Urothelium cell line (cell line): ENCODE results near the gene SLC44A1.

Source experiments
- DNase-seq: peaks from one replicate; pipeline ENCODE4 v3.0.0; 2011; ENCODE audit warnings: low spot score, mixed read lengths
- FAIRE-seq: peaks from 2 replicates; lab custom pipeline; 2011; peaks lifted over from hg19 to GRCh38; lab: Jason Lieb, UNC

Gene SLC44A1

DNA sequence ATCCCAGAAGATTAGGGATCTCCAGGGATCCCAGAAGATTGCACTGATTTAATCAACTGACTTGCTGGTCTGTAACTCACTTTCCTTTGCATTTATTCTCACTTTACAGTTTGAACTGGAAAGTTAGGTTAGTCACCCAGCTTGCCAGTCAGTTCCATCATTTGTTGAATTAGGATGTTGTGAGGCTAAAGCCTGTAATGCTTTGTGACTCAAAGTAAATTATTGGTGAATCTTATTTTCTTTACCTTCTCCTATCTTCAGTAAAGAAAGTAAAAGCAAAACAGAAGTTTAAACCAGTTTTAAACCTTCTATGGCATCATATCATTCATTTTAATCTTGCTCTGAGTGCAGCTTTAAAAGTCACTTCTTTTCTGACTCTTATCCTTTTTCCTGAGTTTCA lies 85.8 kb downstream of the SLC44A1 start:
- FAIRE-seq: no peak
- no peak for DNase-seq

DNA sequence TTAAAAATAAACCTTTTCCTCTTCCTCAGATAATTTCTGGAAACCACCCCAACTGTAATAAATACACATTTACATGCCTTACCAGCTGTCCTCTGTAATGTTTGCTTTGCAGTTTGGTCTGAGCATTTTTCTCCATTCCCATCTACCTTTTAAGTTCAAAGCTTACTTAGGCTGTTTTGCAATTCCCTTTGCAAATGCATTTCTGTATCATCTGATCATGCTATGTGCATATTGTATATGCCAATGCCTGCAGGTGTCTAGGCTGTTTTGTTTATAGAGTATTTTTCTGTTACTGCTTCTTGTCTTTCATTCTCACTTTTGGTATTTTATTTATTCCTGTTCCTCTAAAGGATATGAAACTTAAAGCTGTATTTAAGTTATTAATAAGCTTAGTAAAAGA lies 86.3 kb downstream of the SLC44A1 start:
- DNase-seq: no peak
- no peak for FAIRE-seq

DNA sequence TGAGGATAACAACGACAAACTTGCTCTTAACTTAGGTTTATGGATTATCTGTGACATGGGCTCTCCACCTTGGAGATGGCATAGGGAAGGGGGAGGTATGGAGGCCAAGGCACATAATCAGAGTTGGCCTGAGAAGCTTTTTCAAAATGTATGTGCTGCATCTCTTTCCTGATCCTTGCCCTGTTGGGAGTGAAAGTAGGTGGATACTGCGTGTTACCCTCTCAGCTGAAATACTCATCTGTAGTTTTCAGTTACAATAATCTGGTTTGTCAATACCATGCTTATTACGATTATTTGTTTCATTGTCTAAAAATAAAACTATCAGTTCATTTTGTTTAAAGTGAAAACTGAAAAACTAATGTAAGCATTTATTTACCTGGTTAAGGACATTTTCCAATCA lies 86.7 kb downstream of the SLC44A1 start:
- FAIRE-seq (no peak), DNase-seq (no peak)

DNA sequence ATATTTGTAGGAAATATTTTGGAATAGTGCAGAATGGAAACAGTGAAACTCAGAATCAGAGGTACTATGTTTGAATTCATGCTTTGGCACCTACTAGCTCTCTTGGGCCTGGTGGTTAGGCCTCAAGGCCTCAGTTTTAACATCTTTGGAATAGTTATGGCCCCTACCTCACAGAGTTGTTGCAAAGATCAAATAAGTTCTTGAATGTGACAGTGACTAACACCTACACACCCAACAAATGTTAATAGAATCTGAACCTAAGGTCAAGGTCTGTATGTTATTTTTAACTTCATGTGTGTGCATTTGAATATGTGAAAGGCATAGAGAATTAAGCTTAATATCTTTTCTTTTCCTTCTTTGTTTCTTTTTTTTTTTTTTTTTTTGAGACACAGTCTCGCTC lies 87.3 kb downstream of the SLC44A1 start:
- no peak for DNase-seq
- FAIRE-seq: no peak

DNA sequence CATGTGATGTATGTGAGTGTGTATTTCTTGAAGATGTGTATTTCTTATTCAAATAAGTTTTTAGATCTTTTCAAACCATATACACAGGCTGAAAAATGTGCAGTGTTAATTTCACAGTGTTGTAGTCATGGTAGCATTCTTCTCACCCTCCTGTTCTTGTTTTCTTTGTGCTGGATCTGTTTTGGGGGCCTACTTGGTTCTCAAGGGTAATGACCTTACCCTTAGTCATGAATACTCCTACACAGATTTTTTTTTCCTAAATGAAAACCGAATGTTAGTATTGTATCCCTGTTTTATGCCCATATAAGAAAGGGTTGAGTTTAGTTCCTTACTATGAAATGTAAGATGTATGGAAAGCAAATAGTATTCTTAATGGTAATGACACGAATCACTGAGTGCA lies 88.0 kb downstream of the SLC44A1 start:
- FAIRE-seq (no peak), DNase-seq (no peak)

DNA sequence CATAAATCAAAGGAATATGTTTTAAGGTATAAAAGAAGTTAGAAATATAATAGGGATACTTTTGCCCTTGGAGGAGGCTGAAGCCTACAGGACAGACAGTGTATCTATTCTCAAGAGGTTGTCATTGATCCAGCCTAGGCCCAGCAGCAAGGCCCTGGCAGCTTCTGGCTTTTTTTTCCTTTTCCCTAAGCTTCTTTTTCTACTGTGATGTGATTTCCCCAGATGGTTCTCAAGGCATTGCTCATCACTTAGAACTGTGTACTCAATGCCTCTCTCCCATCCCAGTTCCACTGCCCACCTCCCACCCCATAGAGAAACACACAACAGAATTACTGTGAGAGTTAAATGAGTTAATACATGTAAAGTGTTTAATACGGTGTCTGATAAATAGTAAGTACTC lies 88.6 kb downstream of the SLC44A1 start:
- FAIRE-seq (no peak), DNase-seq (no peak)

DNA sequence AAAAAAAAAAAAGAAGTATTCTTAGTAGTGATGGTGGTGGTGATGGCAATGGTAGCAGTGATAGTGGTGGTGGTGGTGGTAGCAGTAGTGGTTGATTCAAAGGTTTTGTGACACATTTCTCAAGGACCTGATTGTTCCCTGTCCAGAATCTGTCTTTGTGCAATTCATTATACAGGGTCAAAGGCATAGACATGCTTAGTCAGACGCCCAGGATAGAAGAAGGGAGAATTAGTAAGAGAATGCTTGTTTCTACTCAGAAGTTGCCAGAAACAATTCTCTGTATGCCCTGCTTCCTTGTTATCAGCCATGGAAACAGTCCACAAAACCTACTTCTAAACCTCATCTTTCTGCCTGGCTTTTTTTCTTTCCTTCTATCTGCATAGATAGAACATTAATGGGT lies 89.4 kb downstream of the SLC44A1 start:
- FAIRE-seq: no peak

DNA sequence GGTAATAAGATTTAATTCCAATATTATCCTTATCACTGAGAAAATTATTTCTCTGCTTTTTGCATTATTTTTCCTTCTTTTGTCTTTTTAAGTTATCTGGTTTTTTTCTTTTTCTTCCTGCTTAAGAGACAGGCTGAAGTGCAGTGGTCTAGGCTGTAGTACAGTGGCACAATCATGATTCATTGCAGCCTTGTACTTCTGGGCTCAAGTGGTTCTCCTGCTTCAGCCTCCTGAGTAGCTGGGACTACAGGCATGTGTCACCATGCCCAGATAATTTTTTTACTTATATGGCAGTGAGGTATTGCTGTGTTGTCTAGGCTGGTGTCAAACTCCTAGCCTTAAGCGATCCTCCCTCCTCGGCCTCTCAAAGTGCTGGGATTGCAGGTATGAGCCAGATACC lies 93.9 kb downstream of the SLC44A1 start:
- no peak for FAIRE-seq
- DNase-seq: no peak

More for the DNA sequence above, 89.4 kb downstream of the SLC44A1 start:
- DNase-seq: no peak

DNA sequence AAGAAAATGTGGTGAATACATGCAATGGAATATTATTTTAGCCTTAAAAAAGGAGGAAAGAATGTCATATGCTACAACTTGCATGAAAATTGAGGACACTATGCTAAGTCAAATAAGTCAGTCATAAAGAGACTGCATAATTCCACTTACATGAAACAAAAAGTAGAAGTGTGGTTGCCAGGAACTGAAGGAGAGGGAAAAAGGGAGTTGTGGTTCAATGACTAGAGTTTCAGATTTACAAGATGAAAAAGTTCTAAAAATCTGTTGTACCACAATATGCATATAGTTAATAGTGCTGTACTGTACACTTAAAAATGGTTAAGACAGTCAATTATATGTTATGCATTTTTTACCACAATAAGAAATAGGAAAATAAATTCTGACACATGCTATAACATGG lies 95.4 kb downstream of the SLC44A1 start:
- DNase-seq: no peak
- FAIRE-seq: no peak

DNA sequence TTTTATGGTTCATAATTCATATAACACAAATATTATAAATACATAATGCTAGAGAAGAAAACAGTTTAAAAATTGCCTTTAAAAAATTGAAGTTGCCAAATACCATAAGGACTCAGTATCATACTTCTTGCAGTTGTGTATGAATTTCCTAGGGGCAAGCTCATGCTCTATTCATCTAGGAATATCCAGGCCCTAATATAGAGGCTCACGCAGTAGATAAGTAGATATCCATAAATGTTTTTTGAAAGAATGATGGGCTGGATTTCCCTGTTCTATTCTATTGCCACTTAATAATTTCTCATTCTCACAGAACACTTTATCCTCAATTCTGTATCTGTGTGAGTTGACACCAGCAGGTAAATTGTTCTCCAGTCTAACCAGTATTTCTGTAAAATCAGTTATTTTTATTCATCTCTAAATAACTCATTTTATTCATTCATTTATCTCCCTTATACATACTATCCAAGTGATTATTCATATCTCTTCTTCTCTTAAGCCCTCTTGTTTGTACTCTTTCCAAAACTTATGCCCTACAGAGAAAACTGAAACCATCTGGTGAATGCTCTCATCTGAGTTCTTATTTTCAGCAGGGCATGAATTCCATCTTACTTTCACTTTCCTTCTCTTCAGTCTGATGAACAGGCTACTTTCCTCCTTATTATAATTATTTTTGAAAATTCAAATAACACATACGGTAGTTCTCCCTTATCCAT lies 97.1 kb downstream of the SLC44A1 start:
- FAIRE-seq (no peak), DNase-seq (no peak)

DNA sequence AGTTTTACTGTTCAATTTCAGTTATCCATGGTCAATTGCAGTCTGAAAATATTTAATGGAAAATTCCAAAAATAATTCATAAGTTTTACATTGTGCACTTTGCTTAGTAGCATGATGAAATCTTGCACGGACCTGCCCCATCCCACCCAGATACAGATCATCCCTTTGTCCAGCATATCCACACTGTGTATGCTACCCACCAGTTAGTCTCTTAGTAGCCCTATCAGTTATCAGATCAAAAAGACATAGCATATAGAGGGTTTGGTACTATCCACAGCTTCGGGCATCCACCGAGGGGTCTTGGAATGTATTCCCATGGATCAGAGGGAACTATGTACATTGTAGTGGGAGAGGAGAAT lies 97.7 kb downstream of the SLC44A1 start:
- FAIRE-seq (no peak), DNase-seq (no peak)

DNA sequence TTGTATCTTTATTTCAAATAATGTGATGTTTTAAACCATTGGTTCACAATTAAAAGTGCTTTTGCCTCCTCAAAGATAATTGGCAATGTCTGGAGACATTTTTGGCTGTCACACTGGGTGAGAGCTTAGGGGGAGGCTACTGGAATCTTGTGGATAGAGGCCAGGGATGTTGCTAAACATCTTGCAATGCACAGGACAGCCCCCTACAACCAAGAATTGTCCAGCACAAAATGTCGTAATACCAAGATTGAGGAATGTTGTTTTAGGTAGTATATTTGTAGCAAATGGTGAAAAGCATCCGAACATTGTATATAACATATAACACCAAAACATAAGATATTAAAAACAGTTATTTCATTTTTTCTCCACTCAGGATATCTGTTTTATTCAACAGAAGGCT lies 99.8 kb downstream of the SLC44A1 start:
- FAIRE-seq: no peak
- no peak for DNase-seq

DNA sequence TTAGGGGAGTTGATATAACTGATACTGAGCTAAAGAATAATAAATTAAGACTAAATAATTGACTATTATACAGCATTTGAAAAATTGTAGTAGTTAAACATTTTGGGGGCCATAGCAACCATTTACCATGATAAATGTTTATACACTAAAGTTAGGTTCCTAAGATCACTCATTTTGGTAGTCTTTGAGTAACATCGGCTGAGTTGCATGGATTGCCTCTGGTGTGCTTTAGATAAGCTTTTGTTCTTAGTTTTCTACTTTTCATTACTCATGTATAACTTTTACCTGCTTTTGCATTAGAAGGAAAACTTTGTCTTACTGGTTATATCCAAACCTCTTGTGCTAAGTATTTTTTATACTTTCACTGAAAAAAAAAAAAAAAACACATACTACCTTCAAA lies 101.2 kb downstream of the SLC44A1 start:
- FAIRE-seq (no peak), DNase-seq (no peak)

DNA sequence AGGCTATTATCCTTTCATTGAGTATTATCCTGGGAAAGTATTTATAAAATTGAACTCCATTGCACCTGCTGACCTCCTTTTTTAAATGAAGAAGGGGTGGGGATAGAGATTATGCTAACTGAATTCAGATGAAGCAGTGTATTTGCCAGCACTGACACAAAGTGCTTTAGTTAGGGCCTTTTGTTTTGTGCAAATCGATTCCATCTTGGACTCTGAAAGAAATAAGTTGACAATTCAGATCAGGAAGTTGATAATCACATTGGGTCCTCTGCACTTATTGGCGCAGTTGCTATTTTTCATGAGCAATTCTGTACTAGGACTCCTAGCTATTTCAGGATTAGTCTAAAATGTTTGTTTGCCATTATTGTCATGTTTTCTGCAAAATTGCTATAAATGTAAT lies 101.8 kb downstream of the SLC44A1 start:
- no peak for DNase-seq
- FAIRE-seq: no peak

DNA sequence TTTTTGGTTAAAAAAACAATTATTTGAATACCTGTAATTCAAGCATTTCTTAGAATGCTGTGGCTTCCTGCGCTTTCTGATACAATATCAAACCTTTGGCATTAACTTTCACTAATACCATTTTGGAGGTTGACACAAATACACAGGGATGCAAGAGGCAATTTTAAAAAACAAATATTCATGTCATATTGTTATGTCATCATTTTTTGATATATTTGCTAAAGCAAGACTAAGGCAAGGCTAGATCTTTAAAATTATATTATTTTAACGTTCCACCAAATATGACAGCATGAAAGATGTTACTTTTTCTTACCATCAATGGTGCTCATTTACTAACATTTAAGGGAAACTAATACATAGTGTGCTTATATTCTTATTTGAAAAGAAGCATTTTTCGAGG lies 110.0 kb downstream of the SLC44A1 start:
- no peak for DNase-seq
- FAIRE-seq: no peak

DNA sequence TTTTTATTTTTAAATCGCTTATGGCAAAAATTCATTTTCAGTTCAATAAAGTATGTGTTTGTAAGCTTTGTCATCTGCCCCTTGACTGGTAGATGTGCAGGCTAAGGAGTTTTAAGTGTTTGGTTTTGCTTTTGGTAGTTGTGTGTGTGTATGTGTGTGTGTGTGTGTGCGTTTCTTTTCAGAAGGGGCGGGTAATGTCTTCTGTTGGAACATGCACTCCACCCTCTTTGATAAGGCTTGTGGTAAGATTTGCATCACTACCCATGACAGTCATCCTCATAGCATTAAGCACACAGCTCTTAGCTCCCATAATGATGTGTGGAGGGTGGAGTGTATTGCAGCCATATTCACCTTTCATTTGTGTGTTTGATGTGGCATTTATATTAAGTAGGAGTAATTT lies 111.3 kb downstream of the SLC44A1 start:
- FAIRE-seq: no peak
- DNase-seq: no peak

DNA sequence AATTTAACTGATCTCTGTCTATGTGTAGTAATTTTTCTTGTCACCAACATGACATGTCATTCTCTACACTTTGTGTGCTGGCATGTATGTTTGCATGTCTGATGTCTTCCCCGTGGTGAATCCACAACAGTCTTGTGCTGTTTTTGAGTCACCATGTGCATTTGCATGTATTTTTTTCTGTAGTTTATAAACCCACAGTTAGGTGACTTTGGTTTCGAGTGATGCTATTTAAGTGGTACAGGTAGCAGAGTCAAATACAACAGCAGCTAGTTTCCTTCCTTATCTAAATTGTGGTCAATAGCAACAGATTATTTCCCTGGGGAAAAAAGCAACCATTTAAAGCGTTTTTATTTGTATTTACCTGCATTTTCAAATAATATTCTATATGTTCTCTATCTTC lies 113.5 kb downstream of the SLC44A1 start:
- FAIRE-seq (no peak), DNase-seq (no peak)

DNA sequence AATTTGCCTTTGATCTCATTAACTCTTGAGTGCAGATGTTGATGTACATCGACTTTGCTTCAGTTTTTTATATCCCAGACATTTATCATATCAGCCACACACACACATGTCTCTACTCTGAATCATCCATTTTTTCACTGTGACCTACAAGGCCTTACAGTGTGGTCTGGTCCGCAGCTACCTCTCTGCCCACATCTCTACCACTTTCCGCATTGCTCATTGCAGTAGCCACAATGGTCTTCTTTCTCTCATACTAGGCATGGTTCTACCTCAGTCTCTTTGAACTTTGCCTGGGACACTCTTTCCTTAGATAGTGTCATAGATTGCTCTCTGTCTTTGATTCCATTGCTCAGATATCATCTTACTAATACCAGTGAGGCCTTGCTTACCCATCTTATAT lies 115.4 kb downstream of the SLC44A1 start:
- peak; percentile 20 for FAIRE-seq
- DNase-seq: peak; percentile 67

DNA sequence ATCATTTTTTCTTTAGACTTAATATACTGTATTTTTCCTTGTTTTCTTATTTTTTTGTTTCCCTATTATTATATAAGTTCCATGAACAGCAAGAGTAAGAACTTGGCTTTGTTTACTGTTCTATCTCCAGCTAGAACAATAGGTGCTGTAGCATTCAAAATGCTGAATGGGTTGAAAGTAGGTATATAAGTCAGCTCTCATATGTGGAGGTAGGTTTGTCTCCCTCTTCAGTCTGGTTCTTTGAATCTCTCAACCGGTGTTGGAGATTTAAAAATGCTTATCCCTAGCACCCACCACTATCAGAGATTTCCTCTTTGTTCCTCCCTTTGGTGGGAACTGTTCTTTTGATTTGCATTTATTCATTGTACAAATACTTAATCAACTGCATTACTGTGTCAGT lies 115.9 kb downstream of the SLC44A1 start:
- no peak for FAIRE-seq
- DNase-seq: no peak

DNA sequence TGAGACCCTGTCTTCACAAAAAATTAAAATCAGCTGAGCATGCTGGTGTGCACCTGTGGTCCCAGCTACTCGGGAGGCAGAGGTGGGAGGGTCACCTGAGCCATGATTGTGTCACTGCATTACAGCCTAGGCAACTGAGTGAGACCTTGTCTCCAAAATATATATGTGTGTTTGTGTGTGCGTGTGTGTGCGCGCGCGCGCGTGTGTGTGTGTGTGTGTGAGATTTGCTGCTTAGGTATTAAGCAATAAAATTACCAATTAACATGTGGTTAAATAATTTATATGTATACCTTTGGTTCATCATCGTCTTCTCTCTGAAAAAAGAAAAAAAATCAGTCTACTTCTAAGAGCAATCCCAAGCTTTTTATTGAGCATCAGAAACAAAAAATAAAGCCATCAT lies 117.4 kb downstream of the SLC44A1 start:
- DNase-seq (no peak), FAIRE-seq (no peak)

DNA sequence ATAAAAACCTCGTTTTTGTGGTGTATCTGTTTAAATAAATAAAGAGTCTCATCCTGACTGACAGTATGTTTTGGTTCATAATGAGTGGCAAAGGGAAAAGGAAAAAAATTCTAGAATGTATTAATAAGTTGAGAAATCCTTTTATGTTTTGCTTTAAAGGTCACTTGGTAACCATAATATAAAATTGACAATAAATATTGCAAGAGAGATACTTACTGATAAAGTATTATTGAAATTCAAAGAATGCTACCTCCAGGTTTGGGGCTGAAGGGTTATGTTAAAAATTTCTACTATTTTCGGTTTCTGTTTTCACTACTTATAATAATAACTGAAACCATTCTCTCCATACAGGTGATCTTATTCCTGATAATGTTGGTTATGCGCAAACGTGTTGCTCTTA lies 118.0 kb downstream of the SLC44A1 start:
- no peak for FAIRE-seq
- DNase-seq: no peak

DNA sequence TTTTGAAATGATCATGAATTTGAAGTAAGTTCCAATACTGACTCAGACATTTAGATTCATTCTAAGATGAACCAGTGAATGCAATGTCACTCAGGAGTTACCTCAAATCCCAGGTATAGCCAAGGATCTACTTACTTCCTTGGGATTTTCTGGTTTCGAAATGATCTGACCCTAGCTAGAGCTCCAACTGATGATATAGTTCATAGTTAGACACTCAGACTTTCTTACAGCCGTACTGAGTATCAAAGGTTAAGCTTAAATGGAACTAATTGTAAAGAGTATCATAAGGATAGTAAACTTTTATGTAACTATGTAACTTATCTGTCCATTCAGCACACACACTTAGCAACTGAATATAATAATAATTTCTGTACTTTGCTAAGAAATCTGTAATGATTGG lies 119.4 kb downstream of the SLC44A1 start:
- DNase-seq: no peak
- FAIRE-seq: no peak

DNA sequence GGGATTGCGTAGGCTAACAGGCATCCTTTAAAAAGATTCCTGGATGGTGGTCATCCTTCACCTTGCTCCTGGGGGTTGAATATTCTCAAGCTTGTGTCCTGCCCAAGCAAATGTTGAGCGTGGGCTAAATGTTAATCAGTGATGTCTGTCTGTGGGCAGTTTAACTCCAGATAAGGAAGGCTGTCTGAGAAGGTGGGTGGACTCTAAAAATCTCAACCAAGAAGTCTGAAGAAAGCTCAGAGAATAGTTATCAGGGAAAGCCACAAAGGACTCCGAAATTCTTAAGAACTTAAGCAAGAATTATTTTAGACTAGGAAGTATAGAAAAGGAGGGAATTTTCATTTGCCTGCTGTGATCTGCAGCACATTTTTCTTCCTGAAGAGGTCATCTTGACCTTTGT lies 125.5 kb downstream of the SLC44A1 start:
- FAIRE-seq: no peak
- DNase-seq: no peak

DNA sequence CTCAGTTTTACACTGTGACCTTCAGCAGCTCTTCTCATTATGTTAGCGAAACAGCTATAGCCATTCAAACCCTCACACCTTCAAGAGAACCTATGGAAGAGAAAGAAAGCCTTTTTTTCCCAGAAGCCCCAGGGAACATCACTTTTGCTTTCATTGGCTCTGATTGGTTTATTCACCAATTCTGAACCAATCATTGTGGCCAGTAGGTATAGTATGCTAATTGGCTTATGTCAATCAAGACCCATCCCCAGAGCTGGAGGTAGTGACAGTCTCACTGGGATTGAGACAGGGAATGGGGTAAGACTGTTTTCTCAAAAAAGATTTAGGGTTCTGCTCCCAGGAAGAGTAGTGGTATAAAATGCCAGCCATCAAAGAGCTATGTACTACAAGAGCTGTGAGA lies 129.3 kb downstream of the SLC44A1 start:
- FAIRE-seq (no peak), DNase-seq (no peak)
